Daoy (cell line): Measurements from ENCODE around the gene AGRN. TPM values are rescaled to one million over a fixed set of nuclear protein-coding genes. Genes with fewer than 3 reads are reported as not detected.
"Not testable (repeated sequence)": the region's sequence is repeated elsewhere in the genome, so short reads cannot be mapped to it uniquely, and the experiment has no call there.

Source experiments
- DNase-seq: peaks from one replicate; pipeline ENCODE4 v3.0.0-alpha.2; 2015; ENCODE audit warnings: low read depth
- total RNA-seq: library from RNA; depleted of rRNA; stranded (reverse); fragments of >200 nt; shearing (Covaris generic); gene quantifications from 2 replicates; pipeline ENCODE4 v1.2.3, GENCODE V29; 2014

AGRN gene
- total RNA-seq, 1 experiment from 2014 or later, result 66.6 TPM

DNA sequence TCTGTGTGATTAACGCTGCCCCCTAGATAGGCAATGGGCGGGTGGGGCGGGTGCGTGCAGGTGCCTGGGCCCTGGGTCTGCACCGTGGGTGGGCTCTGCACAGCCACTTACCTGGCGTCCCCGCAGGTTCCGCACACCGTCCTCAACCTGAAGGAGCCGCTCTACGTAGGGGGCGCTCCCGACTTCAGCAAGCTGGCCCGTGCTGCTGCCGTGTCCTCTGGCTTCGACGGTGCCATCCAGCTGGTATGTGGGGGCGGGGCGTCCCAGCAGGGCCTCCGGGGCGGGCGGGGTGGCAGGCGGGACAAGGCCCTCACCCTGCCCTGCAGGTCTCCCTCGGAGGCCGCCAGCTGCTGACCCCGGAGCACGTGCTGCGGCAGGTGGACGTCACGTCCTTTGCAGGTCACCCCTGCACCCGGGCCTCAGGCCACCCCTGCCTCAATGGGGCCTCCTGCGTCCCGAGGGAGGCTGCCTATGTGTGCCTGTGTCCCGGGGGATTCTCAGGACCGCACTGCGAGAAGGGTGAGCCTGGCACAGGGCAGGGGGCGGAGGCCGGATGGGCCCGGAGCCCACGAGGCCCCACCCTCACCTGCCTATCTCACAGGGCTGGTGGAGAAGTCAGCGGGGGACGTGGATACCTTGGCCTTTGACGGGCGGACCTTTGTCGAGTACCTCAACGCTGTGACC is 31.3 kb downstream of the AGRN start:
- no peak for DNase-seq

DNA sequence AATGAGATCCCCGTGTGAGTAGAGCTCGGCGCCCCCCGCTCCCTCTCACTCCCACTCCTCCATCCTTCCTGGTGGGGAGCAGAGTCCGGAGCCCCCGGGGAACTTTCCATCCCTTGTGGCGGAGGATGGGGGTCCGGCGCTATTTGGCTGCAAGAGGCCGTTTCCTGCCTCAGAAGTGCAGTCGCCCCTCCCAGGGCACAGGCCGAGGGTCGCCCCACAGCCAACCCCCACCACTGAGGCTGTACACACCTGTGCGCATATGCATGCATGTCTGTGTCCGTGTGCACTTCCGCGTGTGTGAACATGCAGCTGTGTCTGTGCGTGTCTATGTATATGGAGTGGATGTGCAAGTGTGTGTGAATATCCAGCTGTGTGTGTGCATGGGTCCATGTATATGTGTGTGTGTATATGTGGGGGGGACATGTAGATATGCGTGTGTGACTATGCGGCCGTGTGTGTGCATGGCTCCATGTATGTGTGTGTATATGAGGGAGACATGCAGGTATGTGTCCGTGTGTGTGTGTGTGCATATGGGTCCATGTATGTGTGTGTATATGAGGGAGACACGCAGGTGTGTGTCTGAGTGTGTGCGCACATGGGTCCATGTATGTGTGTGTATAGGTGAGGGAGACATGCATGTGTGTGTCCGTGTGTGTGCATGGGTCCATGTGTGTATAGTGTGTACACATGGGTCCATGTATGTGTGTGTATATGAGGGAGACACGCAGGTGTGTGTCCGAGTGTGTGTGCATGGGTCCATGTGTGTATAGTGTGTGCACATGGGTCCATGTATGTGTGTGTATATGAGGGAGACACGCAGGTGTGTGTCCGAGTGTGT is 32.3 kb downstream of the AGRN start:
- no peak for DNase-seq

DNA sequence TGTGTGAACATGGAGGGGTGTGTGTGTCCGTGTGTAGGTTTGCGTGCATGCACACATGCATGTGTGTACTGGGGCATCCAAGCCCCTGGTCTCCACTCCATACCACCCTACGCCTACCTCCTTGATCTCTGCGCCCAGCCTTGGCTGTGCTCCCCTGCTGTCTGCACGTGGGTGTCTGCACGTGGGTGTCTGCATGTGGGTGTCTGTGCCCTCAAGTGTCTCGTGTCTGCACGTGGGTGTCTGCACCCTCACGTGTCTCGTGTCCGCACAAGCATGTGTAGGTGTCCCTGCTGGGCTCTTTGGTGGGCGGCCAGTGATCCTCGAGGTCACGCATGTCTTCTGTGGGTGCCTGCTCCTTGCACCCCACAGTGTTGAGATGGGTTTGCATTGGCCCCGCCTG is 33.1 kb downstream of the AGRN start:
- no peak for DNase-seq

DNA sequence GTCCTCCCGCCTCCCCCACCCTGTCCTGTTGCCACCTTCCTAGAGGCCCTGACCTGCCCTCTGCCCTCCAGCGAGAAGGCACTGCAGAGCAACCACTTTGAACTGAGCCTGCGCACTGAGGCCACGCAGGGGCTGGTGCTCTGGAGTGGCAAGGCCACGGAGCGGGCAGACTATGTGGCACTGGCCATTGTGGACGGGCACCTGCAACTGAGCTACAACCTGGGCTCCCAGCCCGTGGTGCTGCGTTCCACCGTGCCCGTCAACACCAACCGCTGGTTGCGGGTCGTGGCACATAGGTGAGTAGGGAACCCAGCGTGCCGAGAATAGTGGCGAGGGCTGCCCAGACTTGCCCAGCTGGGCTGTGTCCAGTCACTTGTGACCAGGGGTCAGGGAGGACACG is 33.8 kb downstream of the AGRN start:
- no peak for DNase-seq

DNA sequence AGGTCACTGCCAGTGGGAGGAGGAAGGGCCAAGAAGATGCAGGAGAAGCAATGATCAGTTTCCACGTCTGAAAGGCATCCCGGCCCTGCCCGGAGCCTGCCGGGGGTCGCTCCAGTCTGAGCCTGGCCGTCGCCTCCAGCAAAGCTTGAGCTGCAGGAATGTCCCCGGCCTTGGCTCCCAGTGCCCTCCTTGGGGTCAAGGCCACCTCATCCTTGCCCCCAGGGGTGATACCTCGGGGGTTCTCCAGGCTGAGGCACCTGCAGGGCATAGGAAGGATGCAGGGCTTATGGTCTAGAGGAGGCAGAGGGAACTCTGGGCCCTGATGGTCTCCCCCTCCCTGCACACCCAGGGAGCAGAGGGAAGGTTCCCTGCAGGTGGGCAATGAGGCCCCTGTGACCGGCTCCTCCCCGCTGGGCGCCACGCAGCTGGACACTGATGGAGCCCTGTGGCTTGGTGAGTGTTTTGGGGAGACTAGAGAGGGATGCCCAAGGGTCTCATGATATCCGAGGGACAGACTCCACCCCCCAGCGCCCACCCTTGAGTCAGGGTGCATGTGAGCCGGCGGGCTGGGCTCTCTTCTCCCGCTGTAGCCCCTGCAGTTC is 34.3 kb downstream of the AGRN start:
- DNase-seq, result no peak

DNA sequence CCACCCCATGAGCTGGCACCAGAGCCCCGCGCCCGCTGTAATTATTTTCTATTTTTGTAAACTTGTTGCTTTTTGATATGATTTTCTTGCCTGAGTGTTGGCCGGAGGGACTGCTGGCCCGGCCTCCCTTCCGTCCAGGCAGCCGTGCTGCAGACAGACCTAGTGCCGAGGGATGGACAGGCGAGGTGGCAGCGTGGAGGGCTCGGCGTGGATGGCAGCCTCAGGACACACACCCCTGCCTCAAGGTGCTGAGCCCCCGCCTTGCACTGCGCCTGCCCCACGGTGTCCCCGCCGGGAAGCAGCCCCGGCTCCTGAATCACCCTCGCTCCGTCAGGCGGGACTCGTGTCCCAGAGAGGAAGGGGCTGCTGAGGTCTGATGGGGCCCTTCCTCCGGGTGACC is 35.1 kb downstream of the AGRN start:
- no peak for DNase-seq

DNA sequence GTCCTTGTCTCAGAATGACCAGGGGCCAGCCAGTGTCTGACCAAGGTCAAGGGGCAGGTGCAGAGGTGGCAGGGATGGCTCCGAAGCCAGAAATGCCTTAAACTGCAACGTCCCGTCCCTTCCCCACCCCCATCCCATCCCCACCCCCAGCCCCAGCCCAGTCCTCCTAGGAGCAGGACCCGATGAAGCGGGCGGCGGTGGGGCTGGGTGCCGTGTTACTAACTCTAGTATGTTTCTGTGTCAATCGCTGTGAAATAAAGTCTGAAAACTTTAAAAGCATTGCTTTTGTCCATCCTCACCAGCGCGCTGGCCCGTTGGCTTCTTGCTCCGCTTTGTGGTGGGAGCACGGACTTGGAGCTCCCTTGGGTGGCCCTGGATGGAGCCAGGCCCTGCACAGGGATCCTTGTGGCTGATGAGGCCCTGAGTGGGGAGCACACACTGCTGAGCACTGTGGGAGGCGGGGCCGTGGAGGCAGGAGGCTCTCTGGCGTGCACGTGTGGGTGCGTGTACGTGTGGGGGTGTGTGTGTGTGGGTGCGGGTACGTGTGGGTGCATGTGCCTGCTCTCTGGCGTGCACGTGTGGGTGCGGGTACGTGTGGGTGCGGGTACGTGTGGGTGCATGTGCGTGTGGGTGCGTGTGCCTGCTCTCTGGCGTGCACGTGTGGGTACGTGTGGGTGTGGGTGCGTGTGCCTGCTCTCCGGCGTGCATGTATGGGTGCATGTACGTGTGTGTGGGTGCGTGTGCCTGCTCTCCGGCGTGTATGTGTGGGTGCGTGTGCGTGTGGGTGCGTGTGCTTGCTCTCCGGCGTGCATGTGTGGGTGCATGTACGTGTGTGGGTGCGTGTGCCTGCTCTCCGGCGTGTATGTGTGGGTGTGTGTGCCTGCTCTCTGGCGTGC is 36.2 kb downstream of the AGRN start:
- no peak for DNase-seq

DNA sequence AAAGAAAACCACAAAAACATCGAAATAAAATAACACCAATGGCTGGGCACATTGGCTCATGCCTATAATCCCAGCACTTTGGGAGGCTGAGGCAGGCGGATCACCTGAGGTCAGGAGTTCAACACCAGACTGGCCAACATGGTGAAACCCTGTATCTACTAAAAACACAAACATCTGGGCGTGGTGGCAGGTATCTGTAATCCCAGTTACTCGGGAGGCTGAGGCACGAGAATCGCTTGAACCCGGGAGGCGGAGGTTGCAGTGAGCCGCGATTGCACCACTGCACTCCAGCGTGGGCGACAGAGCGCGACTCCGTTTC is 37.8 kb downstream of the AGRN start:
- DNase-seq, result not testable (repeated sequence)

DNA sequence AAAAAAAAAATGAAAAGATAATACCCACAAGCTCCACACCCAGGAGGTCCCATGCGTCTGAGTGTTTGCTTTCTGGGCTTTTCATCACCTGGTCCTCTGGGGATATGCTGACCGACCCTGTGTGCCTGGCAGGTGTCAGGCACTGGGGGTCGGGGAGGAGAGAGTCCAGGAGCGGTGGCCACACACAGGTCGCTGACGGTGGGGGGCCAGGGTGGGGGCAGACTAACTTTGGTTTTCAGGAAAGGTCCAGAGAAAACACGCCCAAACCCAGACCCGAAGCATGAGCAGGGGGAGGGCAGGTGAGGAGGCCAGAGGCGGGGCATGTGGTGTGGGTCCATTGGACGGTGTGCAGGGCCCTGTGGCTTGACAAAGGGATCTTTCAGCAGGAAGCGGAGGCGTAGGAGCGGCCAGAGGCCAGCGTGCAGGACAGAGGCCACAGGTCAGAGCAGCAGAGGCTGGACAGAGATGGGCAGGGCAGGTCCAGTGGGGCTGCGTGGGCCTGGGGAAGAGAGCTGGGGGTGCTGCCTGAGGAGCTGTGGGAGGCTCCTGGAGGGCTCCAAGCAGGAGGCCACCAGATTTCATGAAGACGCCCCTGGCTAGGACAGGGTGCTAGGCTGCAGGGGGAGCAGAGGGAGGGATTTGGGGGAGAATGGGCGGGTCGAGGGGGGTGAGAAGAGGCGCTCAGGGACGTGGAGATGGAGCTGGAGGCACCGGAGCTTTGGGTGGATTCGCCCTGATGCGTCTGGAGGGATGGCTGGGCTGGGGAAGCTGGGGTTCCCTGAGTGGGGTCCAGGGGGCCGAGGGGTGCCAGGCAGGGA is 38.4 kb downstream of the AGRN start:
- no peak for DNase-seq

DNA sequence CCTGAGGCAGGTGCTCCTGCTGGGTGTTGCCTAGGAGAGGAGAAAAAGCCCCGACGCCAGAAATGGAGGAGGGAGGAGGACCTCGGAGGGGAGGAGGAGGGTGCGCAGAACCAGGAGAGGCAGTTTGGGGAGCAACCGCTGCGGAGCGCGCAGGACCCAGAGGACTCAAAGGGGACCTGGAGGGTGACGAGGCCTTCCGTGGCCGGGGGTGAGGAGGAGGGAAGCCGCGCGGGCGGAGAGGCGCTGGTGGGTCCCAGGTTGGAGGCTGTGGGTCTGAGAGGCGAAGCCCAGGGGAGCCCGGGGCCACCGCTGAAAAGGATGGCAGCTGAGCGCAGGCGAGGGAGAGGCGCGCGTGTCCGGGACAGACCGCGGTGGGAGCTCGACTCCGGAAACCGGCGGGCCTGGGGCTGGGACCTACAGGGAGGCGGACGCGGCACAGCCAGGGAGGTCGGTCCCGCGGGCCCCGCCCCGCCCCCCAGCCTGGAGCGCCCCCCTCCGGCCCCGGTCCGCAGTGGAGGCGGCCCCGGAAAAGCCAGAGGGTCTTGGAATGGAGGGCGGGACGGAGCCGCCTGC is 39.1 kb downstream of the AGRN start:
- peak; percentile 61 for DNase-seq

DNA sequence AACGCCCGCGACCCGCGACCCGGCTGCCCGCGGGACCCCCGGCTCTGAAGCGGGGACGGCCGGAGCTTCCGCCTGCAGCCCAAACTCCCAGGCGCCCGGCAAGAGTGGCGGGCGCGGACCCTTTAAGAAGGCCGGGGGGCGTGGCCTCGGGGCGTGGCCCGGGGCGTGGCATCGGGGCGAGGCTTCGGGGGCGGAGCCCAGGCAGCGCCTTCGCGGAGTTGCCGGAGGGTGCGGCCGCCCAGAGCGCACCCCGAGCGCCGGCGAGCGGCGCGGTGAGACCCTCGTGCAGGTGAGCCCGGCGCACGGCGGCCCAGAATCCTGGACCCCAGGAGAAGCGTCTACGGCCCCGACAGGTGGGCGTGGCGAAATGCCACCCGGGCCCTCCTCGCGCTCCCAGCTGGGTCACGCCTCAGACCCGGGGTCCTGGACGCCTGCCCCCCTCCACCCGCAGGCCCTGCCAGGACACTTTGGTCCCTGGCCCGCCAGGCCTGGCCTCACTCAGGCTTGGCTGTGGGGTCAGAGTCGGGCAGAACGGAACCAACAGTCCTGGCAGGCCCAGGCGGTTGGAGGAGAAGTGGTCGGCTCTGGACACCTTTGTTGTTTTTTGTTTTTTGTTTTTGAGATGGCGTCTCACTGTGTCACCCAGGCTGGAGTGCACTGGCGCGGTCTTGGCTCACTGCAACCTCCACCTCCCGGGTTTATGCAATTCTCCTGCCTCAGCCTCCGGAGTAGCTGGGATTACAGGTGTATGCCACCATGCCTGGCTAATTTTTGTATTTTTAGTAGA is 39.8 kb downstream of the AGRN start:
- DNase-seq, result peak; percentile 90

DNA sequence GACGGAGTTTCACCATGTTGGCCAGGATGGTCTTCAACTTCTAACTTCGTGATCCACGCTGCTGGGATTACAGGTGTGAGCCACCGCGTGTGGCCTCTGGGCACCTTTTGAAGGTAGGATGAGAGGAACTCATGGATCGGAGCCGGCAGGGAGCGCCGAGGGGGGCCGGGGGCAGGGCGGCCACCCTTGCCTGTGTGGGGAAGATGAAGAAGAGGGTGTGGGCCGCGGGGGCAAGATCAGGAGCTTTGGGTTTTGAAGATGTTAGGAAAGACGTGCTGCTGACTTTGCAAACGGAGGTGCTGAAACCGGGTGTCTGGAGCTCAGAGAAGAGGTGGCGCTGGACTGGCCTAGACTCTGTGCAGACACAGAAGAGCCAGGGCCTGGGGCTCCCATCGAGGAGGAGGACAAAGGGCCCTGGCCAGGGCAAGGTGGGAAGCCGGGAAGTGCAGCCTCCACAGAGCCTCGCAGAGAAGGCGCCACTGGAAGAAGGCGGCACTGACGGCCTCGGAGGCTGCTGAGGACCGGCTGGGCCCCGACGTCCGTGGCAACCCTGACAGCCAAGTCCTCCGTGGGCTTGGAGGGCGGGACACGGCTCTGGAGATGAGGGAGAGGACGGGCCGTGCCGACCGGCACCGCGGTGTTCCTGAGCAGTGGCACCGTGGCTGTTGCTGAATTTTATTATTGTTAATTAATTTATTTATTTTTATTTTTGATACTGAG is 40.5 kb downstream of the AGRN start:
- no peak for DNase-seq

DNA sequence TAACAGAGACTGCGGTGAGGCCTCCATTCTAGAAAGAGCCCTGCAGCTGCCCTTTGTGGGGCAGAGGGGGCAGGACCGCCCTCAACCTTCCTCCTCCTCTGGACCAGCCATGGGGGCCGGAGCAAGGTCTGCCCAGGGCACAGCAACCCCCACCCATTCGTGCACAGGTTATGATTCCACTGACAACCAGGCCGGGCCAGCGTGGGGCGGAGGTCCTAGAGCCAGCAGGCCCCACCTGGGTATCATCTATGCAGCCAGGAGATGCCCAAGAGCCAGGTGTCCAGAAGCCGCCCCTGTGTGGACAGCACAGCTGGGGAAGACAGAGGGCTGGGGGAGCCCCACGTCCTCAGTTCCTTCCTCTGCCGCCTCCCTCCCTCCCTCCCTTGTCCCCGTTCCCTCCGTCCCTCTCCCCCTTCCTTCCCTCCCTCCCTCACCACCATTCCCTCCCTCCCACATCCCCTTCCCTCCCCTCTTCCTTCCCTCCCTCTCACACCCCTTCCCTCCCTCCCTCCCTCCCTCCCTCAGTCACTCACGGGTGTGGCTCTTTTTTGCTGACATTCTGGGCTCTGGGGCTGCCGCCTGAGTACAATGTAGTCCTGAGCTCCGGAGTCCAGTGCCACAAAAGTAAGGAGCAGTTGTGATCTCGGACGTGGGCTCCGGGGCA is 41.9 kb downstream of the AGRN start:
- no peak for DNase-seq

DNA sequence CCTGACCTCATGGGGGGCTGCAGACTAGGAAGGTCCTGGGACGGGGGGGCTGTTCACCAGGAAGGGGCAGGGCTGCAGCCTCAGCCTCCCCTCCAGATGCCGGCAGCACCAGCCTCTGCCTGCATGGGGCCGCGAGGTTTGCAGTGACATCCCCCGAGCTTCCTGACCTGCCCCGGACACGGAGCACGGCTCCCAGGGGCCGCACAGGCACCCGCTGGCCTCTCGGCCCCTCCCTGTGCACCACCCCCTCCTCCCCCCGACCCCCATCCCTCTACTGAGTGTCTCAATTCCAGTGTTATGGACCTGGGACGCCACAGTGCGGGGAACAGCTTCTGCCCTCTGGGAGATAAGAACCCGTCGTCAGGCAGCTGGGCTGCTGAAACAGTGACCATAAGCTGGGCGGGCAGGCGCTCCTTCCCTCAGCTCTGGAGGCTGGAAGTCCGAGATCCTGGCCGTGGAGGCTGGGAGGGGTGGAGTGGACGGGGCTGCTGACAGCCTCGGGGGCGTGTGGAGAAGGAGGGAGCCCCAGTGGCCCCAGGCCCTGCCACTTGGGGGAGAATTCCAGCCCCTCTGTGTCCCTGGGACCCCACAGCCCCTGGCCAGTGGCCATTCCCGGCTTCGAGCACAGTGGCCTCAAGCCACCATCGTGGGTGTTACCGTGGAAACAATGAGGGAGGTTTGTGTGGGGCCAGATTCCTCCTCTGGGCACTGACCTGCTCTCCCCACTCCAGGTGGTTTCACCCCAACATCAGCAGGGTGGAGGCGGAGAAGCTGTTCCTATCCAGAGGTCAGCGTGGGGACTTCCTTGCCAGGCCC is 42.6 kb downstream of the AGRN start:
- no peak for DNase-seq

DNA sequence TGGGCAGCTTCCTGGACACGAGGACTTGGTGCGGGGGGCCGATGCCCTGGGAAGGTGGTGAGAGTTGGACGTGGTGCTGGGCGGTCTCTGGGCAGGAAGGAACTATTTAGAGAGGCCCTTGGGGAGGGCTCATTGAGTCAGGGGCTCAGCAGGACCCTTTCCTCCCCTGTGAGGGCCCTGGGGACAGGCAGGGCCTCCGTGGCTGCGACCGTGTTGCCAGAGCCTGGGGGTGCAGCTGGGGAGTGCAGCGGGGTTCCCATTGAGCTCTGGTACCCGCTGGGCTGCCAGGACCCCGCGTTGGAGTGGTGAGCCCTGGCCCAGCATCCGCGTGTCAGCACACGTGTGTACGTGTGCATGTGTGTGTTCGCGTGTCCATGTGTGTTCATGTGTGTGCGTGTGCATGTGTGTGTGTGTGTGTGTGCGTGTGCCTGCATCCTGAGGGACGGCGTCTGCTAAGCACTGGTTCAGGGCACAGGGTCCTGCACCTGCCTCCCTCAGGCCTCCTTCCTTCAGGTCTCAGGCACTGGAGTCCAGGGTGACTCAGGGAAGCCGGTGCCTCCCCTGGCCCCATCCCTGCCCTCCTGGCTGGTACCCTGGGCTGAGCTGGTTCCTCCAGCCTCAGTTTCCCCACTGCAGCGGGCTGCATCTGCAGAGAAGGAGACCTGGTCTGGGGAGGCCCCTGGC is 43.5 kb downstream of the AGRN start:
- no peak for DNase-seq

DNA sequence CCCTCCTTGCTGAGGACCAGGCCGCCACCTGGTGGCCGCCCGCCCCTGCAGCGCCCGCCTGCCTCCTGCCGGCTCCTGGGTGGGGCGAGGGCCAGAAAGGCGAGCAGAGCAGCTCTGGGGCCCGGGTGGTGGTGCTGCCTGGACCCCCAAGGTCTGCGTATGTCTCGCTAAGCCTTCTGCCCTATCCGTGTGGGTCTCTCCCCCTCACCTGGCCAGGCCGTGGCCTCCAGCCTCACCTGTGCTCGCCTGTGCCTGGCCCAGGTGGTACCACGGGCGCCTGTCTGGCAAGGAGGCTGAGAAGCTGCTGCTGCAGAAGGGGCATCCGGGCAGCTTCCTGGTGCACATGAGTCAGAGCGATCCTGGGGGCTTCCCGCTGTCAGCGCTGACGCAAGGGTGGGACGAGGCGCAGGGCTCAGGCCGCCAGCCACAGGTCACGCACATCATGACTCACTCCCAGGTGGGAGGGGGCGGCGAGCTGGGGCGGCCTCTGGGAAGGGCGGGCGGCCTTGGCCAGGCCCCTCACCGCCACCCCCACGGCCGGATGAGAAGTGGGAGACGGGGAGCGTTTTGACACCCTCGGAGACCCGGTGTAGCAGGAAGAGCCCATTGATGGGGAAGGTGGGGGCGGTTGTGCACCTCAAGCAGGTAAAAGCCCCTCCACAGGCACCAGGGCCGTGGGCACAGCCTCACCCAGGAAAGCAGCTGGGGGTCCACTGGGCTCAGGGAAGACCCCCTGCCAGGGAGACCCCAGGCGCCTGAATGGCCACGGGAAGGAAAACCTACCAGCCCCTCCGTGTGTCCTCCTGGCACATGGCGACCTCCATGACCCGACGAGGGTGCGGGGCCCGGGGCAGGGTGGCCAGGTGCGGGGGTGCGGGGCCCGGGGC is 44.3 kb downstream of the AGRN start:
- peak; percentile 99 for DNase-seq
